ENCODE data around the gene TMEM120B.
"Not testable (repeated sequence)": the region's sequence is repeated elsewhere in the genome, so short reads cannot be mapped to it uniquely, and the experiment has no call there.

TMEM120B gene

GRCh38 chr12:121748571-121749265 lies 36.2 kb downstream of the TMEM120B start:
- no peak for DNase-seq

- DNase-seq: no peak
Observed at GRCh38 chr12:121749267-121749666, 36.7 kb downstream of the TMEM120B start.

- DNase-seq: no peak
Observed at GRCh38 chr12:121750507-121750955, 38.0 kb downstream of the TMEM120B start.

- no peak for DNase-seq
Observed at GRCh38 chr12:121751034-121751433, 38.5 kb downstream of the TMEM120B start.

GRCh38 chr12:121751749-121752351 lies 39.3 kb downstream of the TMEM120B start:
- DNase-seq: no peak

GRCh38 chr12:121753844-121754264 lies 41.3 kb downstream of the TMEM120B start:
- no peak for DNase-seq

- DNase-seq: no peak
Observed at GRCh38 chr12:121754836-121755235, 42.3 kb downstream of the TMEM120B start.

- no peak for DNase-seq
Observed at GRCh38 chr12:121755591-121755990, 43.0 kb downstream of the TMEM120B start.

GRCh38 chr12:121758536-121758935 lies 46.0 kb downstream of the TMEM120B start:
- DNase-seq: not testable (repeated sequence)

- no peak for DNase-seq
Observed at GRCh38 chr12:121762269-121762668, 49.7 kb downstream of the TMEM120B start.

- DNase-seq: no peak
Observed at GRCh38 chr12:121764808-121765207, 52.3 kb downstream of the TMEM120B start.

- DNase-seq: no peak
Observed at GRCh38 chr12:121765573-121765972, 53.0 kb downstream of the TMEM120B start.

GRCh38 chr12:121766290-121767039 lies 53.9 kb downstream of the TMEM120B start:
- no peak for DNase-seq

GRCh38 chr12:121767525-121768016 lies 55.0 kb downstream of the TMEM120B start:
- DNase-seq: no peak

- DNase-seq: no peak
Observed at GRCh38 chr12:121769297-121769830, 56.8 kb downstream of the TMEM120B start.

- no peak for DNase-seq
Observed at GRCh38 chr12:121769831-121770301, 57.3 kb downstream of the TMEM120B start.

- no peak for DNase-seq
Observed at GRCh38 chr12:121770388-121770787, 57.8 kb downstream of the TMEM120B start.

GRCh38 chr12:121770813-121771625 lies 58.5 kb downstream of the TMEM120B start:
- no peak for DNase-seq

- DNase-seq: peak; percentile 49 to 76 (median 71)
Observed at GRCh38 chr12:121773011-121773777, 60.6 kb downstream of the TMEM120B start.

- no peak for DNase-seq
Observed at GRCh38 chr12:121774968-121775474, 62.5 kb downstream of the TMEM120B start.

GRCh38 chr12:121775501-121775900 lies 62.9 kb downstream of the TMEM120B start:
- no peak for DNase-seq

Data from stimulated activated naive CD4-positive, alpha-beta T cell (primary cell).